GM21423 (cell line): ENCODE results near the gene NKD2.

Experiments
- ATAC-seq: cut with Tn5 transposase; IDR thresholded peaks from one replicate; pipeline ENCODE4 v1.9.1; 2021; ENCODE audit warnings: mild to moderate bottlenecking, moderate library complexity; ENCODE audit not compliant: unreplicated experiment

NKD2 gene

DNA sequence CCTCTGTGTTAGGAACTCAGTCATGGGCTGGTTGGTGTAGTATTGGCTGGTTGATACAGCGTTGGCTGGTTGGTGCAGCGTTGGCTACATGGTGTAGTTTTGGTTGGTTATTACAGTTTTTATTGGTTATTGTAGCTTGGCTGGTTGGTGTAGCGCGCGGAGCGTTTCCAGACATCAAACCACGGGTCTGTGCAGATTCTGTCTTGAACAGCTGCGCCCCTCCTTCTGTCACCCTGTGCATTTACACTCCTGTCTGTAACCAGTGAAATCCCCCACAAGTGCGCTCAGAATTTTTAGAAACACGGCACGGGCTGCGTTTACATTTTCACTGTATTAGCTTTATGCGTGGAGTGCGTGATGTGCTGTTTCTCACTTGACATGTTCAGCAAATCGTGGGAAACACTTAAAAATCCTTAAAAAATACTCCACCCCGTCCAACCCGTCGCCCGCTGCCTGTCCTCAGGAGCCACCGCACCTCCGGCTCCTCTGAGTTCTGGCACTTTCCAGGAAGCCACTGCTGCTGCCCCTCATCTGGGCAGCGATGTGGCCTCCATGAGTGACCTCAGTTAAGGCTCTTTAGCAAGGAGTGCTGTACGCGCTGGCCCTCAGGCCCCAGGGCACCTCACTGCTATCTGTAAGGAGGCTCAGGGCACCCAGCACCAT lies 20.8 kb downstream of the NKD2 start:
- no peak for ATAC-seq

DNA sequence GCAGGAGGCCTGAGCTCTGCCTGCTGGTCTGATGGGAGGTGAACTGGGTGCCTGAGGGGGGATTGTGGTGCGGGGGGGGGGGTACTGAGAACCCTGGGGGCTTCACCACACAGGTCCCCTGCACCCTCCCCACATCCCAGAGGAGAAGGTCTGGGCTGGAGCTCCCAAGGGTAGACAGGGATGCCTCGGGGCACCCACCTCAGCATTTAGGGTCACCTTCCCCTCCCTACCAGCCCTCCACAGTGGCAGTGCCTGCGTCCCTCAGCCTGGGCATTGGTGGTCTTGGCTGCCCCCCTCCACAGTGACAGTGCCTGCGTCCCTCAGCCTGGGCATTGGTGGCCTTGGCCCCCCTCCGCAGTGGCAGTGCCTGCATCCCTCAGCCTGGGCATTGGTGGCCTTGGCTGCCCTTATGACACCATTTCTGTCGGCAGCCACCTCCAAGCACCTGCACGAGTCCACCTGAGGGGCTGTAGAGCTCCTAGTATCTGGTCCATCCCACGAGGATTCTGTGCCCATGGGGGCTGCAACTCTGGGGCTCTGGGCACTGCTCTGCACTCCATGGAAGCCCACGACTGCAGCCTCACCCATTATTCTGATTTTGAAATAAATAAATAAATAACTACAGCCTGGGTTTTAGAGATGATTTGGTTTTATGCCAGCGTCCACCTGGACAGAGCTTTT lies 21.5 kb downstream of the NKD2 start:
- ATAC-seq = no peak

DNA sequence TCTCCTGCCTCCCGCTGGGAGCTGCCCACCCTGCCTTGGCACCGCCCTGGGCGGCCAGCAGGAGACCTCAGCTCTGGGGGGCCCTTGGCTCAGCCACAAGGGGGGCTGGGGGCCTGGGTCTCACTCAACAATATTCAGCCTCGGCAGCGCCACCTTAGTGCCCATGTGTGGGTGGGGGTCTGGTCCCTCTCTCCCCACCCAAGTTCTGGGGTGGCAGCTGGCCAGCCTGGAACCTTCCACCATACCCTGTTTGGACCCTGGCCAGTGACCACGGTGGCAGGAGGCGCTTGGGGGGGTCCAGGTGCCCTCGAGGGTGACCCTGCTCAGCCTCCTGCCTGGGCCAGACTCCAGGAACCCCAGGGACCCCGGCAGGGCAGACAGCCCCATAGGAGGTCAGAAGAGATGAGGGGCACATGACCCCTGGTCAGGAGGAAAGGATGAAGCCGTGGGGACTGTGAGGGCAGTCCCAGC lies 22.2 kb downstream of the NKD2 start:
- ATAC-seq = no peak

DNA sequence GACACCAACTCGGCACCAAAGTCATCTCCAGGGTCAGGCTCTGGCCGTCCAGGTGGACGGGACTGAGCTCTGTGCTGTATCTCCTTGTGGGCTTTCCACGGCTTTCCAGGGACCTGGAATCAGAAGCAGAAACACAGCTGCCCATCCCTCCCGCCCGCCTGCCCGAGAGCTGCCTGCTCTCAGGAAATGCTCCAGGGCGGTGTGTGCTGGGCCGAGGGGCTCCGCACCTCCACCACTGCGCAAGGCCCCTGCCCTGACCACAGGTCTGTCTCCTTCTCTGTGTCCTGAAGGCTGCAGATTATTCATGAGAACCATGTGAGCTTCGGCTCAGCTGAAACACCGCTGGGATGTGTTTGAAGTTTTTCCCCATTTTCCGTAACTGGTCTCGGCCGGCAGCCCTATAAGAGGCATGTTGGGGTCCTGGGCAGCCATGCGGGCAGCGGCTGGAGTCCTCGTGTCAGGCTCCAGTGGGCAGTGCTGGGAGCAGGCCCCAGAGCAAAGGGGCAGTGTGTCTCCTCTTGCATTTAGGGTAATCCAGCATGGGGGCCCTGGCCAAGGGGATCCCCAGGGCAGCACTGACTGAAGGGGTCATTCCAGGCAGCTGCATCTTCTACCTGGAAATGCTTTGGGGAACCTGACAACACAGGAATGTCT lies 22.8 kb downstream of the NKD2 start:
- no peak for ATAC-seq

DNA sequence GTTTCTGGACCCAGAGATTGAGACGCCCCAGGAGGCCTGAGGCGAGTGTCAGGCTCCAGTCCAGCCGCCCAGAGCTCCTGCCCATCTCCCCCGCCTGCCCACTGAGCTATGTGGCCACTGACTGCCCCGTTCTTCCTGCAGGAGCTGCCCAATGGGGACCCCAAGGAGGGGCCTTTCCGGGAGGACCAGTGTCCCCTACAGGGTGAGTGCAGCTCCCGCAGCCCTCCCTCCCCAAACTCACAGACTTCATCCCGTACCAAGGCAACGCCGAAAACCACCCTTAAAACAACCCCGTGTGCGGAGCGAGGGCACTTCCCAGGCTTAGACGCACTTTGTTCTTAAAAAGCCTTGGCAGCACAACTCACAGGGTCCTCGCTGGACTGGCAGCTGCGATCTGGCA lies 23.4 kb downstream of the NKD2 start:
- ATAC-seq = no peak

DNA sequence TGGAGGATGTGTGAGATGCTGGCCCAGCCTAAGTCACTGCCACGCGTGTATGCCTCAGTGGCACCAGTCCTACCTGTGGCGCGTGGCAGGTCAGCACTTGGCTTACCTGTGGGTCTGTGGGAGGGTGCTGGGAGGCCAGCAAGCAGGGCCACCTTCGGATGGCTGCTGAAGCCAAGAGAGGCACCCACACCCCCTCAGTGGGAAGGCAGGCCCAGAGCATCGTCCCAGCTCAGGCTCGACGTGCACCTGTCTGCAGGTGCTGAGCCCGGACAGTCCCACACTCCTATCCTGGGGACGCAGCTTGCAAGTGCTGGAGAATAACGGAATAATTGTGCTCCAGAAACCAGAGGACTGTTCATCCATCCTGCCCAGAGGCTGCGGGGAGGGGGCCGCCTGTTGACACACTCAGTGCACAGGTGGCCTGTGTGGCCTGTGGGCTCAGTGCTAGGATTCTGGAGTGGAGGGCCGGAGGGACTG lies 24.0 kb downstream of the NKD2 start:
- no peak for ATAC-seq

DNA sequence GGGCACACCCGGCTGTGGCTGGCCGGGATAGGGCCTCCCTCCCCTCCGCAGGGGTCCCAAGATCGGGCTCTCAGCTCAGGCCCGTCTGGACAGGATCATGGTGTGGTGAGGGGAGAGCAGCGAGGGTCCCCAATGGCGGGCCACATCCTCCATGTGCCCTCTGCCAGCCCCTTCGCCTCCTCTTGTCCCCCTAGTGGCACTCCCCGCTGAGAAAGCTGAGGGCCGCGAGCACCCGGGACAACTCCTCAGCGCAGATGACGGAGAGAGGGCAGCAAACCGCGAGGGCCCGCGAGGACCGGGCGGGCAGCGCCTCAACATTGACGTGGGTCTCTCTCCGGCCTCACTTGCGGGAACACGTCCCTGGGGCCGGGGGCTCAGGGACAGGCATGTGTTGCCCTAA lies 24.6 kb downstream of the NKD2 start:
- ATAC-seq = no peak

DNA sequence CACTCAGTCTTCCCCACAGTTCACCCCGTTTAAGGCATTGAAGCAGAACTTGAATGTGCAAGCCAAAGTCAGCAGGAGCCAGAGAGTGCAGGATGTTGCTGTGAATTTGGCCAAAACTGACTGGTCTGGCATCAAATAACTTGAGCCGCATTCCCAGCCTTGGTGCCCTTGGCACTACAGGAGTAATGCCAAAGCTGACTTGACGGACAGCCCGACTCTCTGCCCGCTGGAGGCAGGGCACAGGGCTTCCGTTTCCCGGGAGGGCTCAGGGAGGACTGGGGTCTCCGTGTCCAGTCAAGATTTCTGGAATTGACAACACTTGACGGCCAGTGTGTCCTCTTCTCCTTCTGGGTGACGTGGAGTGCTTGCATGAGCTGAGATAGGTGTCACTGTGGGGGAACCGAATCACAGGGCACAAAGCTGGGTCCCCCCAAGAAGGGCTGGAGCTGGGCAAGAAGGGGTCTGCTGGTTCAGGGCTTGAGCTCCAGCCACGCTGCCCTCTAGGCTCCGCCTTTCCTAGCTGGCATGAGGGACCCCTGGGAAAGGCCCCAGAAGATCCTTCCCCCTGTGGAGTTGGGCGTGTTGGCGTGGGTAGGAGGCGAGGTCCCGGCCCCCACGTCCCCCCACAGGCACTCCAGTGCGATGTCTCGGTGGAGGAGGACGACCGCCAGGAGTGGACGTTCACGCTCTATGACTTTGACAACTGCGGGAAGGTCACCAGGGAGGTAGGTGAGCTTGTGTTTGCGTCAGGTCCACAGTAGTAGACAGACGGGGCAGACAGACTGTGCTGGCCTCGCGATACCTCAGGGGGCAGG lies 25.2 kb downstream of the NKD2 start:
- ATAC-seq = no peak

DNA sequence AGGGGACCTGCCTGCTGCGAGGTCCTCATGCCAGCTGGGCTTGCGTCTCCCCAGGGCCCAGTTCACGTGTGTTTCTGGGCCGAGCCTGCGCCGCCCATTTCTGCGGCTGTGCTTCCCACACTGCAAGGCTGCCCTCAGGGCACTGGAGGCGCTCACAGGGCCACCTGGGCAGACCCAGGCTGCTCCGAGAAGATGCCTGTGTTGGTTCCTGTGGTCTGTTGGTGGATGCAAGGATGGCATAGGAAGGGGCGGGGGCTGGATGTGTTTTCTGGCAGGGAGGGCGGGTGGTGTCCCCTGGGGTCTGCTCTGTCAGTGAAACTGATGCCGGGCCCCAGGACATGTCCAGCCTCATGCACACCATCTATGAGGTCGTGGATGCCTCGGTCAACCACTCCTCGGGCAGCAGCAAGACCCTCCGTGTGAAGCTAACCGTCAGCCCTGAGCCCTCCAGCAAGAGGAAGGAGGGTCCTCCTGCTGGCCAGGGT lies 25.9 kb downstream of the NKD2 start:
- no peak for ATAC-seq

DNA sequence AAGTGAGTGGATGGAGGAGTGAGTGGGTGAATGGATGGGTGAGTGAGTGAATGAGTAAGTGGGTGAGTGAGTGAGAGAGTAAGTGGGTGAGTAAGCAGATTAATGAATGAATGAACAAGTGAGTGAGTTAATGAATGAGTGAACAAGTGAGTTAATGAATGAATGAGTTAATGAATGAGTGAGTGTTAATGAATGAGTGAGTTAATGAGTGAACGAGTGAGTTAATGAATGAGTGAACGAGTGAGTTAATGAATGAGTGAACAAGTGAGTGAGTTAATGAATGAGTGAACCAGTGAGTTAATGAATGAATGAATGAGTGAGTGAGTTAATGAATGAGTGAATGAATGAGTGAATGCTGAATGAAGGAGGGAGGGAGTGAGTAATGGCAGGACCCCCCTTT lies 26.4 kb downstream of the NKD2 start:
- no peak for ATAC-seq

DNA sequence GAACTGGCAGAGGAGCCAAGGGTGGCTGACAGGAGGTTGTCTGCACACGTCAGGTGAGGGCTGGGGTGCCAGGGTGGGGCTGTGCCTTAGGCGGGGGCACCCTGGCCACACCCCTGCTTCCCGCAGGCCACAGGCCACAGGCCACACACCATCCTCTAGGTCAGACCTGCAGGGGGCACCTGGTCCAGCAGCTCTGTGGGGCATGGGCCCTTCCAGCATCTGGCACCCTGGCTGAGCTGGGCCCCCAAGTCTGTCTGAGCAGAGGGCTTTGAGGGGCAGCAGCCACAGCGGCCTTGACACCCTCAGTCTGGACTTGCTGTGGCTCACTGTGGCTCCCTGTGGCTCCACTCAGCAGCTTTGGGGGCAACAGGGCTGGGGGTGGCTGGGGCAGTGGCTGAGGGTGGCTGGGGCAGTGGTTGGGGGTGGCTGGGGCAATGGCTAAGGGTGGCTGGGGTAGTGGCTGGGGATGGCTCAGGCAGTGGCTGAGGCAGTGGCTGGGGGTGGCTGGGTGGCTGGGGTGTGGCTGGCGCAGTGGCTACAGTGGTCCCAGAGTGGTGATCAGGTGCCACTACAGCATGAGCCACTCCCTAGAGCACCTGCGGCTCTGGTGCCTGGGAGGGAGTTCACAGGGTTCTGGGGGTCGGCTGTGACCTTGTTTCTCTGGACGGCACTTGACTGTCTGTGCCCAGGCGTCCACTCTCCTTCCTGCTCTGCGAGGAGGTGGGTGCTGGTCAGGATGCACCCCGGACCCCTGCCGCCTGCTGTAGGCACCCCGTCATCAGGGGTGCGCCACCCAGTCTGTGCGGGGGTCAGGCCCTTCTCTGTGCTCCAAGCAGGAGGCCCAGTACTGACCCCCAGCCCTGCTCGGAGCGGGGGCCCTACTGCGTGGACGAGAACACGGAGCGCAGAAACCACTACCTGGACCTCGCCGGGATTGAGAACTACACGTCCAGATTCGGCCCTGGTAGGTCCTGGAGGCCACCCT lies 27.1 kb downstream of the NKD2 start:
- no peak for ATAC-seq

DNA sequence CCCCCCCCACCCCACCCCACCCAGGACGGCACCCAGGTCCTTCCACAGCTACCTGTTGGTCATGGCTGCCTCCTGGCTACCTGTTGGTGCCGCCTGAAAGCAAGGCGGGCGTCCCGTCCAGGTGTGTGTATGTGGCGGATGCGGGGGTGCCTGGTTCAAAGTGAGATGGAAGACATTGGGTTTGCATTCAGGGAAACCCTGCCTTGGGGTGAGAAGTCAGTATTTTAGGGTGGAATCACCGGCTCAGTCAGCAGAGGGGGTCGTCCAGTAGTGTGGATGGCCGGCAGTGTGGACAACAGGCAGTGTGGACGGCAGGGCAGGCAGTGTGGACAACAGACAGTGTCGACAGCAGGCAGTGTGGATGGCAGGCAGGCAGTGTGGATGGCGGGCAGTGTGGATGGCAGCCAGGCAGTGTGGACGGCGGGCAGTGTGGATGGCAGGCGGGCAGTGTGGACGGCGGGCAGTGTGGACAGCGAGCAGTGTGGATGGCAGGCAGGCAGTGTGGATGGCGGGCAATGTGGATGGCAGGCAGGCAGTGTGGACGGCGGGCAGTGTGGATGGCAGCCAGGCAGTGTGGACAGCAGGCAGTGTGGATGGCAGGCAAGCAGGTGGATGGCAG lies 28.0 kb downstream of the NKD2 start:
- ATAC-seq = no peak

DNA sequence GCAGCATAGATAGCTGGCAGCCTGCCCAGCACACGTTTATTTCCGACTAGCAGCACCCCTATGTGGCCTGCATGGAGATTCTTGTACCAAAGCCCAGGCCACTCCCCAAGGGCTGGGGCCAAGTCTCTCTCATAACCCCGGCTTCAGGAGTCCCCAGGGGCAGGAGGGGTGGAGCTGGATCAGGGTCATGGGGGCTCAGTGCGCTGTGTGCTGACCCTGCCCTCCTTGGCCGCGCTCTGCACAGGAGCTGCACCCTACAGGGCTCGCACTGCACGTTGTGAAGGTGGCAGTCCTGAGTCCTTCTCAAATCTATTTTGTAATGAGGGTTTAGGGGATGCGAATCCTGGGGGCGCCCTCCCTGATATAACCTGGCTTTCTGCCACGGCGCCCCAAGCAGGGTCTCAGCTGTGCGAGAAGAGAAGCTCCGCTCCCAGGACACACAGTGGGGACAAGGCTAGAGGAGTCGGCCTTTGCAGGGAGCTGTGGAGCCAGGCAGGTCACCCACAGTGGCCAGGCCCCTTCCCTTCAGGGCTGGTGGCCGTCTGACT lies 28.6 kb downstream of the NKD2 start:
- ATAC-seq = no peak

DNA sequence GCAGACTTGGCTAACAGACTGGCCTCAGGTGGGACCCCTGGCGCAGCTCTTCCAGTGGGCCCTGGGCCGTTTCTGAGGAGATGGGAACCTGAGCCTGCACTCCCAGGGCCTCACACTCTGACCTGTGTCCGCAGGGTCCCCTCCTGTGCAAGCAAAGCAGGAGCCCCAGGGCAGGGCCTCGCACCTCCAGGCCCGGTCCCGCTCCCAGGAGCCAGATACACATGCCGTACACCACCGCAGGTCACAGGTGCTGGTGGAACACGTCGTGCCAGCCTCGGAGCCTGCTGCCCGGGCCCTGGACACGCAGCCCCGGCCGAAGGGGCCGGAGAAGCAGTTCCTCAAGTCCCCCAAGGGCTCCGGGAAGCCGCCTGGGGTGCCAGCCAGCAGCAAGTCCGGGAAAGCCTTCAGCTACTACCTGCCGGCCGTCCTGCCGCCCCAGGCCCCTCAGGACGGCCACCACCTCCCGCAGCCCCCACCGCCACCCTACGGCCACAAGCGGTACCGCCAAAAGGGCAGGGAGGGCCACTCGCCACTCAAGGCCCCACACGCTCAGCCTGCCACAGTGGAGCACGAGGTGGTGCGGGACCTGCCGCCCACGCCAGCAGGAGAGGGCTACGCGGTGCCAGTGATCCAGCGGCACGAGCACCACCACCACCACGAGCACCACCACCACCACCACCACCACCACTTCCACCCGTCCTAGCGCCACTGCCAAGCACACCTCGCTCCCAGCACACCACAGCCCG lies 29.2 kb downstream of the NKD2 start:
- ATAC-seq = no peak

DNA sequence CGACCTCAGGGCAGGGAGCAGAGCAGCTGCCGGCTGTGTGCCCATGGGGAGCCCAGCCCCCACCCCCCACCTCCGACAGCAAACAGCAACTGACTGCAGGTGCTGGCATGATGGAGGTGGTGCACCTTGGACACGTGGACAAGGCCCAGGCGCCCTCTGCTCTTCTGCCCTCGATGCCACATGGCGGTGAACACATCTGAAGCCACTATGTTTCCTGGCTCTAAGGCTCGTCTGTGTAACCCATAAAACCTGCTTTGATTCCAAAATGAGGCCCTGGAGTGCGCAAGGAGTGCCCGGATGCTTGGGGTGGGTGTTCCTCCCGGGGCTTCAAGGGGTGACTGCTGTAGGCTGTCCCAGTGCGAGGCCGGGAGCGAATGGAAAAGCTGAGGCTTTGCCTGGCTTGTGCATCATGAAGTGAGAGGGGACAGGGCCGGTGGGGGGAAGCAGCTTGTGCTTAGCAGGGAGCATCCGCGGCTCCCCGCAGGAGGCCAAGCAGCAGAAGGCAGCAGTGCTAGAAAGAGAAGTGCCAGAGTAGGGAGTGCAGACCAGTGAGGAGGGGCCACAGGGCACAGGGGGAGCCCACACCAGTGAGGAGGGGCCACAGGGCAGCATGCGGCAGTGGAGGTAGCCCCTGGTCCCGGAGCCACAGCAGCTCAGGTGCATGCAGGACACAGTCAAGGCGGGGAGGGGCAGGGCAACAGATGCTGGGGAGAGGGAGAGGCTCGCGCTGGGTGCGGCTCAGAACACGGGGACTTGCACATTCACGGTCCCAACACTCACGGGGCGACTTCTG lies 30.0 kb downstream of the NKD2 start:
- ATAC-seq = no peak

DNA sequence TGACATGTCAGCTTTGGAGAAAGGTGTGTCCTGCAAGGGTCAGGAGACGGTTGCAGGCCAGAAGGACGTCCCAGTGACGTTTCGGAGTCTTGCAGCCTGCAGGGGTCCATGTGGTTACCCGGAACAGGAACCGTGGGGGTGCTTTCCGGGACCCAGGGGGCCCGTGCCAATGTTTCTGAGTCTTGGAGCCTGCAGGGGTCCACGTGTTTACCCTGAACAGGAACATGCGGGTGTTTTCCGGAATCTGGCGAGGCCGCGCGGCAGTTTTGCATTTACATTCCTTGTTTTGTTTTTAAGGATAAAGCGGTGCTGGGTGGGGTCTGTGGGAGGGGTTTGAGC lies 30.6 kb downstream of the NKD2 start:
- no peak for ATAC-seq

DNA sequence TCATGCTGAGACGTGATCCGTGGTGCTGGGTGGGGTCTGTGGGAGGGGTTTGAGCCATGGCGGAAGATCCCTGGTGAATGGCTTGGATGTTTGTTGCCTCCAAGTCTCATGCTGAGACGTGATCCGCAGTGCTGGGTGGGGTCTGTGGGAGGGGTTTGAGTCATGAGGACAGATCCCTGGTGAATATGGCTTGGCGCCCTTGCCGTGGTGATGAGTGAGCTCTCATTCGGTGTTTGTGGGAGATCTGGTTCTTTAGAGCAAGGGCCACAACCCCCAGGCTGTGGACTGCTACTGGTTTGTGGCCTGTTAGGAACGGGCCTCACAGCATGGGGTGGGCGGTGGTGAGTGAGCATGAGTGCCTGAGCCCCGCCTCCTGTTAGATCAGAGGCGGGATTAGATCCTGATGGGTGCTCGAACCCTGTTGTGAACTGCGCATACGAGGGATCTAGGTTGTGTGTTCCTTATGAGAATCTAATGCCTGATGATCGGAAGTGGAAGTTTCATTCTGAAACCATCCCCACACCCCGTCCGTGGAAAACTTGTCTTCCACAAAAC lies 31.2 kb downstream of the NKD2 start:
- no peak for ATAC-seq

DNA sequence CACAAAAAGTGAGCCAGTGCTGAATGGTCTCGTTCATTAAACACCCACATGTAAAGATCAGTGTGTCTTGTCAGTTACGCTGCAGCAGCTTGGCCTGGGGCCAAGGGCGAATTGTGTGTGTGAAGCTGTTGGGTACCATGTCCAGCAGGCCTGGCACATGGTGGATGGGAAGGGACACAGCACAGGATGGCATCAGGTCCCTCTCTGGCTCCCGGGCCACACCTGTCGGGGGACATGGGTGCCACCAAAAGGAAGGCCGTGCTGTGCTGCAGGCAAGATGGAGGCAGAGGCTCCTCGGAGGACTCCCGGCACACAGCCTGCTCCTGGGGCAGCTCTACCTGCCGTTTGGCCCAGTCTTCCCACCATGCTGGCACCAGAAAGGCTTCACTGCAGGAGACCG lies 32.0 kb downstream of the NKD2 start:
- no peak for ATAC-seq
